HG03095 (cell line): ENCODE measurements around the gene RB1.
A peak's percentile ranks its signal among the peaks of the same experiment; 100 is the strongest.
"Not testable (repeated sequence)": the region's sequence is repeated elsewhere in the genome, so short reads cannot be mapped to it uniquely, and the experiment has no call there.

Experiments used
- ATAC-seq: cut with Tn5 transposase; IDR thresholded peaks from one replicate; pipeline ENCODE4 v1.9.1; 2021; ENCODE audit warnings: moderate library complexity; ENCODE audit not compliant: unreplicated experiment

RB1 gene

DNA sequence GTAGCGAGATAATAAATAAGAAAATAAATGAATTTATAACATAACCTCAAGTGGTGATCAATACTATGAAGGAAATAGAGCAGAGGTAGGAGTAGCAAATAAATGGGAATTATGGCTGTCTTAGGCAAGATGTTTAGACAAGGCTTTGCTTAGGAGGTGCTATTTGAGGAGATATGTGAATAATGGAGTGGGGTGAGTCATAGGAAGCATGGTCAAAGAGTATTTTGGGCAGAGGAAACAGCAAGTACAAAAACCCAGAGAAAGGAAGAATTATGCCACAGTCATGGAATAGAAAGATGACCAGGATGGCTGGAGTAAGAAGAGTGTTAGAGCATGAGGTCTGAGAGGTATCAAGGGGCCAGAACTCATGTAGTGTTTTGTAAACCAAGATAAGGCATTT lies 142.9 kb downstream of the RB1 start:
- ATAC-seq, result no peak

GRCh38 chr13:48448285-48448958 lies 144.9 kb downstream of the RB1 start:
- no peak for ATAC-seq

GRCh38 chr13:48448959-48449614 lies 145.5 kb downstream of the RB1 start:
- ATAC-seq, result no peak

DNA sequence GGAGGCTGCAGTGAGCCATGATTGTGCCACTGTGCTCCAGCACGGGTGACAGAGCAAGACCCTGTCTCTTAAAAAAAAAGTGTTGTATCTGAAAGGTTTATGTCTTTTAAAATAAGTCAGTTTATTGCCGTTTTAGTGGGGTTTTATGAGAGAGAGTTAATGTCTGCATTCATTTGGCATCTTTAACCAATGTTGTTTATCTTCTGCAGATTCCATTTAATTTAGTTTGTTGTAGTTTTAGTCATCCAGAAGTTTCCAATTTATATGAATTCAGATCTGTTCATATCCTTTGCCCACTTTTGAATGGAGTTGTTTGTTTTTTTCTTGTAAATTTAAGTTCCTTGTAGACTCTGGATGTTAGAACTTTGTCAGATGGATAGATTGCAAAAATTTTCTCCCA lies 146.1 kb downstream of the RB1 start:
- no peak for ATAC-seq

- not testable (repeated sequence) for ATAC-seq
Measured at GRCh38 chr13:48451196-48451595, 147.6 kb downstream of the RB1 start.

DNA sequence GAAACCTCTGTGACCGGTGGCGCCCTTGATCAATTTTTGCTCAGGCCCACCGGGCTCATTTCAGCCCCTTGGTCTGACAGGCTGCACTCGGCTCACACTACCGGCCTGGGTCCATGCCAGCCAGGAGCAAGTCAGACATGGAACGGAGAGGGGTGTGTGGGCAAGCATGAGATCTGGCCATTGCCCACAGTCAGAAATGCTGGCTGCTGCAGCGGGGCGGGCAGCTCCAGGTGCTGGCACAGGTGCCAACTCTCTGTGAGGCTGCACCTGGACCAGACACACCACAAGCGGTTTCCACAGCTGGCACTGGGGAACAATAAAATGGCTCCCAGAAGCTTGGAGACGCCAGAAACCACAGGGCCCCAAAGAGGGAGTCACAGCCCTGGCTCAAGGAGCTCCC lies 153.0 kb downstream of the RB1 start:
- ATAC-seq, result no peak

DNA sequence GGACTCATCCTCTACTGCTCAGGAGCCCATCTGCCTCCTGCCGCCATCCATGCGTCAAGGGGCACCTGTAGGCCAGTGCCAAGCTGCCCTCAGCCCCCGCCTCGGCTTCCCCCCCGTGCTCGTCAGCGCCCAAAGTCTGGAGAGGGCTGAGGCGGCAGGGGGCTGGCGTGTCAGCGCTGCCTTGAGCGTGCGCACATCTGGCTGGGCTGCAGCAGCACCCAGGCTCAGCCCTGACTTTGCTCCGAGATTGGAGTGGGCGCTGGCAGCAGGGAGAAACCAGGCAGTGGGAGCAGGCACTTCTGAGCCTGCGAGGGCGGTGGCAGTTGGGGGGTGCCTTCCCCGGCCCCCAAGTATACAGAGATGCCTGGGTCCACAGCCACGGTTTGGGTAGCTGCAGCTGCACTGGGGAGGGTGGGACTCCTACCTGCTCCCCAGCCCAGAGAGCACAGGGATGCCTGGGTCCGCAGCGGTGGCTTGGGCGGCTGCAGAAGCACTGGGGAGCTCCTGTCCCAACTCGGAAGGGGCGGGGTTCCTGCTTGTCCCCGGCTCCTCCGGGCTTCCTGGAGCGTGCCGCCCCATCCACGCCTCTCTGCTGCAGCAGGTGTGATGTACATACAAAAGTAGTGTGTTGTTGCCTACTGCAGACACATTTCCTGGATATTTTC lies 154.2 kb downstream of the RB1 start:
- no peak for ATAC-seq

DNA sequence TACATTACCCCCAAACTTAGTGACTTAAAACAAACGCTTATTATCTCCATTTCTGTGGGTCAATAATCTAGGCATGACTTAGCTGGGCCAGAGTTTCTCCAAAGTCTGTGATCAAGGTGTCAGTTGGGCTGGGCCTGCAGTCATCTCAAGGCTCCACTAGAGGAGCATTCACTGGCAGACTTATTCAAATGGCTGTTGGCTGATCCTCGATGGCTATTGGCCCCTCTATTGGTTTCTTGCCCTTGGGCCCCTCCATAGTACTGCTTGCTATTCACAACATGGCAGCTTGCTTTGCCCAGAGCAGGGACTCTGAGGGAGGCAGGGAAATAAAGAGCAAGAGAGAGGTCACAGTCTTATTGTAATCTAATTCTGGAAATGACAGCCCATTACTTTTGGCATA lies 171.7 kb downstream of the RB1 start:
- ATAC-seq, result no peak

DNA sequence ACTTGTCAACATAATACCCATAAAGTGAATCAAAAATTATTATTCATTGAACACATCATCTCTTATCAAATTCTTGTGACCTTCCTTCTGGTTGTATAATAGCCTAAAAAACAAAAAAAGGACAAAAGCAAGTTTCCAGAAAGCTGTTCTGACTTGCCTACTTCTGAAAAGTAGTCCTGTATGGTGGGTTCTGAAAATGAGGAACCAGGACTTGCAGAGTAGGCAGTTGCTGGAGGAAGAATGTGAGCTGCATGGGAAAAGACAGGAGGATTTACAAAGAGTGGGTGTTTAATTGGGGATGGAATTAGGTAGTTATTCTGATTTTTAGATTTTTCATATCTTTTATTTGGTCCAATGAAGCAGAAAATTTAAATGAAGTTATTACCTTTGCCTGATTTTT lies 172.7 kb downstream of the RB1 start:
- no peak for ATAC-seq

DNA sequence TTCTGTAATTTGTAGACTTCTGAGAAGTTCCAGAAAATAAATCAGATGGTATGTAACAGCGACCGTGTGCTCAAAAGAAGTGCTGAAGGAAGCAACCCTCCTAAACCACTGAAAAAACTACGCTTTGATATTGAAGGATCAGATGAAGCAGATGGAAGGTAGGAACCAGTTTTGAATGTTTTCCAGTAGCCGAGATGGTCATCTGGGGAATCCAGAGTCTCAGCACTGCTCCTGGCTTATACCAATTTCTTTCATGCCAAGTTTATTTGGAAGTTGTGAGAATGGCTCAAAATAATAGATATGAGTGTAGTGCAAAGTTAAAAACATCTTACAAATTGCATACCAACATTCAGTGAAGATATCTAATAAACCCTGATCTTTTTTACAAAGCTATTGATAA lies 173.1 kb downstream of the RB1 start:
- ATAC-seq, result no peak

DNA sequence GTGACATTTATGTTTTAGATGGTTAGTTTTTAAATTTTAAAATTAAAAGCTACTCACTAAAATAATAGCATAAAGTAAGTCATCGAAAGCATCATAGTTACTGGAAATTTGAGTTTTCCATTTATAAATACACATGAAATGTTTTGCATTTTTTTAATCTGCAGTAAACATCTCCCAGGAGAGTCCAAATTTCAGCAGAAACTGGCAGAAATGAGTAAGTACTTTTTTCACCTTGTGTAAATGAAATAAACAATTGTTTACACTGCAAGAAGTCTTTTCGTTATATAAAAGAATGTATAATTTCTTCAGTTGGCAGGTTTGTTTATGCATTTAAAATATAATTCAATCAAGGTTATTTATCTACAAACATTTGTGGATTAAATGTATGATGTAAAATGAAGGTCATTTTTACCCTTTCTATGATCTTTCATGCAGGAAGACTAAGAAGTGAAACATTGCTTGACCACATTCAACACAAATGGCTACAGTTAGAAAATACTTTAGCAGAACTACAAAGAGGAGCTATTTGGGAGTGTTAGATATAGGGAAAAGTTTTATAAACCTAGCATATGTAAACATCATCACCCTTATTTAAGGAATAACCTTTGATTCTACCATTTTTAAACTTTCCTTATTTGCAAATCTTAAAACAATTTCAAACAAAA lies 173.8 kb downstream of the RB1 start:
- peak; percentile 58 for ATAC-seq

DNA sequence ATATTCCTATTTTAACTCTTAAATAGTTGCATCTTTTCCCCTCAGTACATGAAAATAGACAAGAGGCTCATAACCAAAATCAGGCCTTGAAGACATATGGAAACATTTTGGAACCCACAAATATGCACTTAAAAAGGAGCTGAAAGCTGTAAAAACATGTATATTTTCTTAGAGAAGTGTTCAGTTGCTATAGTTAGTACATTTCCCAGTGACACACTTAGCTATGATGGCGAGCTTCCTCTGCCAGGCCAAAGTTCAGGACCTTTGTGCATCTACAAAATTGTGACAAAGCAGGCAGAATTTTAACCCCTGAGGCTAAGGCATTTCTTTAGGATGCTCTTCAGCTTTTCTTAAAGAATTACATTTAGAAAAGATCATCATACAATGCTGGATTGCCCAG lies 174.8 kb downstream of the RB1 start:
- ATAC-seq, result no peak

DNA sequence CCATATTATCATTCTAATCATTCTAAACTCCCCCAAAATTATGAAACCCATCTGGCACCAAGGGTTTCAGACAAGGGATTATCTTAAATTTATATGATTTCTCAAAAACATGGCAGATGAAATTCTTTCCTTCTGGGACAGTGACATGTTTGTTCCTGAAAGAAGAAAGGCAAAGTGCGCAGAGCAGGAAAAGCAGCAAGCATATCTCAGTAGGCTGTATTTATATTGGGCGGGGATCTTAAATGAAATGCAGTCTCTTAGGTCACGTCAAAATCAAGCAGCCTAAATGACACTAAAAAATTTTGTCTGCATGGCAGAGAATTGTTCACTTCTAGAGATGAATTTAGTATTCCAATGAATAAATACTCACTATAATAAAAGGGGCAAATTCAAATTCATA lies 180.0 kb downstream of the RB1 start:
- ATAC-seq, result no peak

- ATAC-seq, result no peak
Measured at GRCh38 chr13:48485432-48485831, 181.9 kb downstream of the RB1 start.

DNA sequence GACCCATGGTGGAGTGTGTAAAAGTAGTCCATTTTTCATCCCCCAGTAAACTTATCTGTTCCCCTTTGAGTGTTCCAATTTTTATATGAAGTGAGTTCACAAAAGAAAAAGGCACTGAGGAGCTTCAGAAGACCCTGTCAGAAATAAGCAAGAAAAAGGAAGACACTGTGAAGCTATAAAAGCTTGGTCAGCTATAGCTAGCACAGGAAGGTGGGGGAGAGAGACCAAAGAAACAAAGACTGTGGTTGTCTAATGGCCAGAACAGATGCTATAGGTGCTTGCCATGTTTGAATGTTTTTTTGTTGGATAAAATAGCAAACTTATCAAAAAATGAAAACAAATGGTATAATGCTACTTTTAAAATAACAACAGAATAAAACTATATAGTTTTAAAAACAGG lies 182.8 kb downstream of the RB1 start:
- no peak for ATAC-seq

DNA sequence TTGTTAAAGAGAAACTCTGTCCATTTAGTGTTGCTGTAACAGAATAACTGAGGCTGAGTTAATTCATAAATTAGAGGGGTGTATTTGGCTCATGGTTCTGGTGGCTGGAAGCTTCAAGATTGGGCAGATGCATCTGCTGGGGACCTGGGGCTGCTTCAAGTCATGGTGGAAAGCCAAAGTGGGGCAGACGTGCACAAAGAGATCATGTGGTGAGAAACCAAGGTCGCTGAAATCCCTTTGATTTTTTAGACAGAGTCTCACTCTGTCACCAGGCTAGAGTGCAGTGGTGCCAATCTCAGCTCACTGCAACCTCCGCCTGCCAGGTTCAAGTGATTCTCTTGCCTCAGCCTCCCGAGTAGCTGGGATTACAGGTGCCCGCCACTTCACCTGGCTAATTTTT lies 183.3 kb downstream of the RB1 start:
- no peak for ATAC-seq

DNA sequence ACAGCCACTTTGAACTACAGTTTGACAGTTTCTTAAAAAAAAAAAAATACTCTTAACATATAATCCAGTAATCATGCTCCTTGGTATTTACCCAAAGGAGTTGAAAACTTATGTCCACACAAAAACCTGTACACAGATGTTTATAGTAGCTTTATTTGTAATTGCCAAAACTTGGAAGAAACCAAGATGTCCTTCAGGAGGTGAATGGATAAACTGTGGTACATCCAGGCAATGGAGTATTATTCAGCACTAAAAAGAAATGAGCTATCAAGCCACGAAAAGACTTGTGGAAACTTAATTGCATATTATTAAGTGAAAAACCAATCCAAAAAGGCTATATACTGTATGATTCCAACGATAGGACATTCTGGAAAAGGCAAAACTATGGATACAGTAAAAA lies 184.4 kb downstream of the RB1 start:
- no peak for ATAC-seq

DNA sequence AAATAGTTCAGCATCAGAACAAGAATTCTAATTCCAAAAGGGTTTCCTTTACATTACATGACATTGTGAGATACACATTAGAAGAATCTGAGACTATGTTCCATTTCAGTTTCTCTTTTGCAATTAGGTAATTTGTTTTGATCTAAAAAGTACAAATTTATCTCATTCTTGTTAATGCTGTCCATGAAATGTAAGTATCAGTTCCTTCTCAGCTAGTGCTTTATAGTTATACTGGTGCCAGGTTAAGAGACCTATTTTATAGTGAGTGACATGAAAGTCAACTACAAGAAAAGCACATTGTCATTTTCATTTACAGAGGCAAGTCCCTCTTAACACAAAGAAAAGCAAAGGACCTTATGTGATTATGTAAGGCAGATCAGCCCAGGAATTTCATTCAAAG lies 185.4 kb downstream of the RB1 start:
- ATAC-seq, result no peak

DNA sequence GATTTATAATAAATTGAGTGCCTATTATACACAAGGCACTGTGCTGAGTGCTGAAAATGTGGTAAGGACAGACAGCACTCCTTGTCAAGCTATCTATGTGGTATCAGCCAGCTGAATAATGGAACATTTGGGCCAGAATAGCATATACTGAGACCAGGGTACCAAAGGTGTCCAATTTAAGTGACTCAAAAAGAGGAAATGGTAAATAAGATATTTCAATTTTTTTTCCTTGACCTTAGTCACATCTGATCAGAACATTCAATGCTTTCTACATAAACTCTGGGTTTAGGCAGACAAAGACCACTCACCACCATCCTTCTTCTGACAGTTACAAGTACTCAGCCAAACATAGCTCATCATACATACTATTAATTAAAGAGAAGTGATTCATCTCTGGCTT lies 186.1 kb downstream of the RB1 start:
- ATAC-seq, result no peak

- ATAC-seq, result no peak
Measured at GRCh38 chr13:48490241-48490640, 186.7 kb downstream of the RB1 start.

DNA sequence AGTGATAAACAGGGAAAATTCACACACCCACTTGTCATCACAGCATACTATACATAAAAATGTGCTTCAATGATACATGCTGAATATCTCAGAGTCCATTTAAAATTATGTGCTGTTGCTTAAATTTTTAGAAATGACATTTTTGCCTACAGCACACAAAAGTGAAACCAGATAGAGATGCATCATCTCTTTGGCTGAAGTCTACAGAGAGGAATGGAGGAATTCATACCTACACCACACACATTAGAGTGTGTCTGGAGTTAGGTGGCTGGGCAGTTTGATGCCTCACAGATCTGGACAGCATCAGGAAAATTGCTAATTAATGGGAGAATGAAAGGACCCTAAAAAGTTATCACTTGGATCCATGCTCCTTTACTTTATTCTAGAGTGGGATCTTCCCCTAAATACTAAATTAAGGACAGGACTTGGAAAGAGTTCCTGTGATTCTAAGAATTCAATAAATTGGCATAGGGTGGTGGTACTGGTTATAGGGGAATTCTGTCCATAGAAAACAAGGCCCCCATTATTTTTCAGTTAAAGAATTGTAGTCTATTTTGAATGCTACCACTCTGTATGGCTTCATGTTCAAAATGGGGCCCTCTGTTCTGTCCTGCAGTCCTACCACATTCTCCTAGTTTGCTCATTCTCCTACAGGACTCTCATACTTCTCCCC lies 188.0 kb downstream of the RB1 start:
- ATAC-seq, result no peak
